T47D (cell line): Measurements from ENCODE around the gene ADA.
"Not testable (repeated sequence)": the region's sequence is repeated elsewhere in the genome, so short reads cannot be mapped to it uniquely, and the experiment has no call there.

Source experiments
- DNase-seq, 2 experiments: peaks; one replicate each; pipeline versions ENCODE4 v3.0.0 to v3.0.0-alpha.2; 2011 to 2012; ENCODE audit warnings: low read depth in 1 of 2, low spot score in 1 of 2
- JUND ChIP-seq: IDR thresholded peaks from 2 replicates; pipeline ENCODE4 v1.6.1; 2012; ENCODE audit warnings: low read depth
- in situ Hi-C: cut with HindIII; loops from 2 replicates; pipeline ENCODE4 v1.10.0; 2016; ENCODE audit warnings: low sequenced_read_pairs, low pct_unique_long_range_greater_than_20kb

ADA gene

GRCh38 chr20:44651684-44652423, at the start of gene ADA:
Gene ADA, minus strand, starts transcription at chr20:44651699. Its CDS starts 92 bp downstream, at chr20:44651607.
- in situ Hi-C loops = no loop called here
- peak; percentile 34 to 63 for DNase-seq
- TF ChIP-seq JUND = no peak

GRCh38 chr20:44700306-44700705, 48.8 kb upstream of the ADA start:
- no peak for DNase-seq
- in situ Hi-C loops = no loop called here
- TF ChIP-seq JUND = no peak

GRCh38 chr20:44698351-44698750, 46.9 kb upstream of the ADA start:
- TF ChIP-seq JUND = no peak
- in situ Hi-C loops = no loop called here
- no peak for DNase-seq

GRCh38 chr20:44697041-44697440, 45.5 kb upstream of the ADA start:
- DNase-seq, in situ Hi-C loops: not testable (repeated sequence)

GRCh38 chr20:44696315-44696714, 44.8 kb upstream of the ADA start:
- DNase-seq = no peak
- no peak for TF ChIP-seq JUND
- in situ Hi-C loops = no loop called here

GRCh38 chr20:44695674-44696300, 44.3 kb upstream of the ADA start:
- TF ChIP-seq JUND = no peak
- no peak for DNase-seq
- in situ Hi-C loops = no loop called here

GRCh38 chr20:44695295-44695673, 43.8 kb upstream of the ADA start:
- TF ChIP-seq JUND = no peak
- in situ Hi-C loops = no loop called here
- no peak for DNase-seq

GRCh38 chr20:44694159-44694558, 42.7 kb upstream of the ADA start:
- in situ Hi-C loops = no loop called here
- no peak for DNase-seq
- TF ChIP-seq JUND = no peak

GRCh38 chr20:44693627-44694026, 42.1 kb upstream of the ADA start:
- in situ Hi-C loops = no loop called here
- no peak for DNase-seq
- no peak for TF ChIP-seq JUND

GRCh38 chr20:44692932-44693480, 41.5 kb upstream of the ADA start:
- in situ Hi-C loops = no loop called here
- TF ChIP-seq JUND = no peak
- no peak for DNase-seq

- no peak for TF ChIP-seq JUND
- DNase-seq = no peak
- in situ Hi-C loops = no loop called here
Measured at GRCh38 chr20:44691424-44692423, 40.2 kb upstream of the ADA start.

- no peak for TF ChIP-seq JUND
- in situ Hi-C loops = no loop called here
- DNase-seq = no peak
Measured at GRCh38 chr20:44690781-44691423, 39.4 kb upstream of the ADA start.
